Testis (tissue), 2 donors: Measurements from ENCODE around the gene MRPL24.

ENCODE experiments used
- POLR2A ChIP-seq: fragments of 450-650 bp; IDR thresholded peaks from one replicate; pipeline ENCODE4 v1.6.1; 2017; ENCODE audit warnings: antibody characterized with exemption, mild to moderate bottlenecking, moderate library complexity
- TF ChIP-seq, protein P1 (sequence below), 3 experiments: fragments of 450-650 bp in 2 of 3; fragments of 200-600 bp in 1 of 3; sonication (generic) in 1 of 3; IDR thresholded peaks; one replicate each; pipeline ENCODE4 v1.5.1; 2016 to 2019; ENCODE audit warnings: antibody characterized with exemption in 3 of 3, mild to moderate bottlenecking in 2 of 3, moderate library complexity in 1 of 3

DNA sequence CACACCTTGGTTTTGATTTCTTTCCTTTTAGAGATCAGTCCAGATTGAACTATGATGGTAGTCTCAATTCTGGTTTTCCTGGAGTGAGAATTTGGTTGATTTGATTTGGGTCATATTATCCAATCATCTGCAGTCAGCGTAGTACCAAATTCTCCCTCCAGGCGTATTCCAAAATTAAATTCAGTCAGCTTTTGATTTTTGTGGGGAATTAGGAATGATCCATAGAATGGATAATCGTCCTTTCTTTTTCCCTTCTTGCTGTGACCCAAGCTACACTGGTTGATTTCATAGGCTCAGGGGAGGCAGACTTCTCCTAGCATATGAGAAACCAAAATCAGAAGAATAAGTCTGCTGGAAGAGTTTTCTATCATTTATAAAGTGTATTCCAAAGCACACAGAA lies 31.3 kb upstream of the MRPL24 start:
- TF ChIP-seq, protein P1, sequence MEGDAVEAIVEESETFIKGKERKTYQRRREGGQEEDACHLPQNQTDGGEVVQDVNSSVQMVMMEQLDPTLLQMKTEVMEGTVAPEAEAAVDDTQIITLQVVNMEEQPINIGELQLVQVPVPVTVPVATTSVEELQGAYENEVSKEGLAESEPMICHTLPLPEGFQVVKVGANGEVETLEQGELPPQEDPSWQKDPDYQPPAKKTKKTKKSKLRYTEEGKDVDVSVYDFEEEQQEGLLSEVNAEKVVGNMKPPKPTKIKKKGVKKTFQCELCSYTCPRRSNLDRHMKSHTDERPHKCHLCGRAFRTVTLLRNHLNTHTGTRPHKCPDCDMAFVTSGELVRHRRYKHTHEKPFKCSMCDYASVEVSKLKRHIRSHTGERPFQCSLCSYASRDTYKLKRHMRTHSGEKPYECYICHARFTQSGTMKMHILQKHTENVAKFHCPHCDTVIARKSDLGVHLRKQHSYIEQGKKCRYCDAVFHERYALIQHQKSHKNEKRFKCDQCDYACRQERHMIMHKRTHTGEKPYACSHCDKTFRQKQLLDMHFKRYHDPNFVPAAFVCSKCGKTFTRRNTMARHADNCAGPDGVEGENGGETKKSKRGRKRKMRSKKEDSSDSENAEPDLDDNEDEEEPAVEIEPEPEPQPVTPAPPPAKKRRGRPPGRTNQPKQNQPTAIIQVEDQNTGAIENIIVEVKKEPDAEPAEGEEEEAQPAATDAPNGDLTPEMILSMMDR (IDR thresholded peaks at IDR 0.05) = no peak
- TF ChIP-seq POLR2A = no peak
